ENCODE data around the gene CENPX.

Gene CENPX

GRCh38 chr17:81999976-82000802, 22.5 kb downstream of the CENPX start:
- Histone ChIP-seq H3K4me1 (peaks cover 6 to 29% (median 23%) of the 10 kb centered on the region in 4 donors), H3K4me3 (no peak overlapping the region), H3K36me3 (peaks cover 0 to 23% (median 7%) of the 10 kb centered on the region in 3 donors), H3K9me3 (no peaks in the 10 kb centered on the region), H3K27ac (no peak overlapping the region), H3K27me3 (no peaks in the 10 kb centered on the region)
- DNase-seq, result no peak
- intact Hi-C loops (cut with DNase I; ENCODE audit: low total_unique reads), result no loop called here
- TF ChIP-seq CTCF (IDR thresholded peaks at IDR 0.05), result no peak

- intact Hi-C loops (cut with DNase I; ENCODE audit: low total_unique reads), result no loop called here
- no peaks in the 10 kb centered on the region for H3K27me3 ChIP-seq
- H3K36me3 ChIP-seq, result peaks cover 0 to 29% (median 7%) of the 10 kb centered on the region in 3 donors
- no peak for TF ChIP-seq CTCF (IDR thresholded peaks at IDR 0.05)
- peaks cover 6 to 23% (median 18%) of the 10 kb centered on the region in 4 donors for H3K4me1 ChIP-seq
- no peak for DNase-seq
- H3K4me3 ChIP-seq, result no peak overlapping the region
- no peak overlapping the region for H3K27ac ChIP-seq
- no peaks in the 10 kb centered on the region for H3K9me3 ChIP-seq
These were observed 23.1 kb downstream of the CENPX start for GRCh38 chr17:81999587-81999975.

- TF ChIP-seq CTCF (IDR thresholded peaks at IDR 0.05), result no peak
- intact Hi-C loops (cut with DNase I; ENCODE audit: low total_unique reads), result no loop called here
- no peak for DNase-seq
- Histone ChIP-seq H3K27me3 (no peaks in the 10 kb centered on the region), H3K4me1 (peaks cover 6 to 16% (median 11%) of the 10 kb centered on the region in 4 donors), H3K4me3 (no peak overlapping the region), H3K27ac (no peak overlapping the region), H3K9me3 (no peaks in the 10 kb centered on the region), H3K36me3 (peaks cover 0 to 30% (median 7%) of the 10 kb centered on the region in 3 donors)
These were observed 23.8 kb downstream of the CENPX start for GRCh38 chr17:81998691-81999438.

- Histone ChIP-seq H3K4me3 (no peak overlapping the region), H3K9me3 (no peaks in the 10 kb centered on the region), H3K36me3 (peaks cover 0 to 30% (median 7%) of the 10 kb centered on the region in 3 donors), H3K27ac (no peak overlapping the region), H3K4me1 (peaks cover 0 to 10% (median 5%) of the 10 kb centered on the region in 4 donors), H3K27me3 (no peaks in the 10 kb centered on the region)
- intact Hi-C loops (cut with DNase I; ENCODE audit: low total_unique reads), result no loop called here
- no peak for DNase-seq
- TF ChIP-seq CTCF (IDR thresholded peaks at IDR 0.05), result no peak
These were observed 24.5 kb downstream of the CENPX start for GRCh38 chr17:81998212-81998611.

GRCh38 chr17:81996757-81997441, 25.8 kb downstream of the CENPX start:
- peaks cover 0 to 30% (median 7%) of the 10 kb centered on the region in 3 donors for H3K36me3 ChIP-seq
- DNase-seq, result no peak
- H3K4me1 ChIP-seq, result peaks cover 0 to 10% (median 8%) of the 10 kb centered on the region in 4 donors
- H3K4me3 ChIP-seq, result no peak overlapping the region
- H3K27me3 ChIP-seq, result no peaks in the 10 kb centered on the region
- intact Hi-C loops (cut with DNase I; ENCODE audit: low total_unique reads), result no loop called here
- H3K27ac ChIP-seq, result no peak overlapping the region
- no peaks in the 10 kb centered on the region for H3K9me3 ChIP-seq
- TF ChIP-seq CTCF (IDR thresholded peaks at IDR 0.05), result no peak

Data from tibial artery (tissue), 4 donors.